T-helper 2 cell (primary cell): ENCODE measurements around the gene NELFCD.
A peak's percentile ranks its signal among the peaks of the same experiment; 100 is the strongest.
"Not testable (repeated sequence)": the region's sequence is repeated elsewhere in the genome, so short reads cannot be mapped to it uniquely, and the experiment has no call there.

Experiments used
- DNase-seq, 5 experiments: peaks; one replicate each; pipeline versions ENCODE4 v3.0.0 to v3.0.0-alpha.2; 2012 to 2022

Gene NELFCD

GRCh38 chr20:58973866-58974265 is 7.2 kb upstream of the NELFCD start:
- no peak for DNase-seq

DNA sequence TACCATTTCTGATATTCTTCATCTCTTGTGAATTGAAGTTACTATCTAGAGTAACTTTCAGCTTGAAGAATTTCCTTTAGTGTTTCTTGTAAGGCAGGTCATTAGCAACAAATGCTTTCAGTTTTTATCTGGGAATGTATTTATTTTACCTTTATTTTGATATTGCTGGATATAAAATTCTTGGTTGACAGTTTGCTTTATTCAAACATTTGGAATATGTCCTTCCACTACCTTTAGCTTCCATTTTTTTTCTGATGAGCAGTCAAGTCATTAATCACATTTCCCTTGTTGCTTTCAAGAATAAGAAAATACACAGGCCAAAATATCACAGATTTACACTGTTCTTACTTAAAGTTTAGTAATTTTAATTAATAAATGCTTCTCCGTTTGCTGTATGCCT is 5.7 kb upstream of the NELFCD start:
- DNase-seq: no peak

GRCh38 chr20:58976061-58976730 is 4.9 kb upstream of the NELFCD start:
- no peak for DNase-seq

- no peak for DNase-seq
These were observed 2.5 kb upstream of the NELFCD start for GRCh38 chr20:58978351-58979190.

DNA sequence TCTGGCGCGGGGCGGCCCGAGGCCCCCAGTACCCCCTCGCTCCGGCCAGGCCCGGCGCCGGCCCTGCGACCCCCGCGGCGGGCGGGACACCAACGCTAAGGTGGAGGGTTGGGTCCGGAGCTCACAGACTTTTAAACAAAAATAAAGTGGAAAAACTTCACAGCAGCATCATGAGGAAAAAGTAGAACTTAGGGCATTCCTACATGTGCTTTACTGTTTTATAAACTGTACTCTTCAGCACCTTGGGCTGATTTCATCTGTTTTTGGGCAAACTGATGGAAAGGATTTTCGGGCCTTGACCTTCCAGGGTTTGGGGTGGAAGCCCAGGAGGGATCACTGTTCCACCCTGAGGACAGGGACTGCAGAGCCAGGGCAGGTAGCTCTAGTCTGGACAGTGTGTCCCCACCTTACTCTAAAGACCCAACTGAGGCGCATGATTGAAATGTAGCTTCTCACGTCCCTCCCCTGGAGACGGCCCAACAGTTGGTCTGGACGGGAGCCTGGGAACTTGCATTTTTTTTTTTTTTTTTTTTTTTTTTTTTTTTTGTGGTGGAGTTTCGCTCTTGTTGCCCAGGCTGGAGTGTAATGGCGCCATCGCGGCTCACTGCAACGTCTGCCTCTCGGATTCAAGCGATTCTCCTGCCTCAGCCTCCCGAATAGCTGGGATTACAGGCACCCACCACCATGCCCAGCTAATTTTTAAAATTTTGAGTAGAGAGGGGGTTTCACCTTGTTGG is 740 bp downstream of the NELFCD start:
- peak in 2 of 5 experiments; percentile 6 to 48 for DNase-seq

- DNase-seq: peak in 2 of 5 experiments; percentile 48 to 67
These were observed 1.5 kb downstream of the NELFCD start for GRCh38 chr20:58982406-58983114.

- DNase-seq: not testable (repeated sequence)
These were observed 2.0 kb downstream of the NELFCD start for GRCh38 chr20:58983115-58983468.

DNA sequence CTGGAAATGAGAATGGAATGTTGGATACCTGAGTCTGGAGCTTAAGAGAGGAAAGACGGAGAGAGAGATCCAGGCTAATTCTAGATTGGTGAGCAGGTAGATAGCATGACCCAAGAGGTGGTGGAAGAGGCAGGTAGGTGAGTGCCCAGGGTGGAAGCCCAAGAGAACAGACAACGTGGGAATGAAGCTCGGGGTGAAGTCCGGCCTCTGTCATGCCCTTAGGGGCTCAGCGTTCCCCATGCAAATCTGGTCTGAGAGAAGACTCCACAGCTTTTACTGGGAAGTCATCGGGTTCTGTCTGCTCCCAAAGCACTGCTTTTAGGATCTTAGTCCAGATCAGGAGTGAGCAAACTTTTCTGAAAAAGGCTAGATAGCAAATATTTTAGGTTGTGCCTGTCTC is 3.6 kb downstream of the NELFCD start:
- no peak for DNase-seq

DNA sequence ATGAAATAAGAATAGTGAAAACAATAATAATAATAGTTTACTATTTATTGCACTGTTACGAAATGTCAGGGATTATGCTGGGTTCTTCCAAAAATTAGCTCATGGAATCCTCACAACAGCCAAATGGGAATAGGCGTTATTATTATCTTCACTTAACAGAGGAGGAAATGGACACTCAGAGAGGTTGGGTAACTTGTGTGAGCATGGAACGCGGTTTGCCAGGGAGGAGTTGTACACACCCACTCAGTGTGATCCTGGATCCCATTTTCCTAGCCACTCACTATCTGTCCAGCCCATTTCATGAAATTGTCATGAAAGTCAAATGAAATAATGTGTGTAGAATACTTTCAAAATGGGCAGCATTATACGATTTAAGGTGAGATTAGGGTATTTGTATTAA is 4.6 kb downstream of the NELFCD start:
- no peak for DNase-seq

- peak in 1 of 5 experiments; percentile 63 for DNase-seq
These were observed 5.4 kb downstream of the NELFCD start for GRCh38 chr20:58986286-58986967.

DNA sequence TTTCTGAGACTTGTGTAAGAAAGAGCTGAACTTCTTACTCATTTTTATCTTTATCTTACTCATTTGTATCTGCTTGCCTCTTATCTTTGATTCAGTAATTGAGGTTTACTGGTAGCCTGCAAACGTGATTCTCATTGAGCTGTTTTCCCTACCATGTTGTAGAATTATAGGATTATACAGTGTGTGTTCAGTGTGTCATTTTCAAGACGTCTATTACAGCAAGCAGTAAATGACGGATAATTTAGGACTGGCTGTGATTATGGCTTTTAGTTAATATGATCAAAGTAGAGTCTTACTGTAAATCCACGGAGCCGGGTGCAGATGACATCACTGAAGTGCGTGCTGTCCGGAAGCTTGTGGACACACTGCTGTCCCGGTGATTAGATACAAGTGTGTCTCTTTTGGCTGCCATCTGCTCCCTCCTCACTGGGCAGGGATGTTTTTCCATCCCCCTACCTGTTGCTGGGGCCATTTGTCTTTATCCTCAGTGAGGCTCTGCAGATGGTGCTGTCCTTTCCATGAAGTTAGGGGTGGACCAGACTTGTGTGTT is 6.0 kb downstream of the NELFCD start:
- DNase-seq: no peak

DNA sequence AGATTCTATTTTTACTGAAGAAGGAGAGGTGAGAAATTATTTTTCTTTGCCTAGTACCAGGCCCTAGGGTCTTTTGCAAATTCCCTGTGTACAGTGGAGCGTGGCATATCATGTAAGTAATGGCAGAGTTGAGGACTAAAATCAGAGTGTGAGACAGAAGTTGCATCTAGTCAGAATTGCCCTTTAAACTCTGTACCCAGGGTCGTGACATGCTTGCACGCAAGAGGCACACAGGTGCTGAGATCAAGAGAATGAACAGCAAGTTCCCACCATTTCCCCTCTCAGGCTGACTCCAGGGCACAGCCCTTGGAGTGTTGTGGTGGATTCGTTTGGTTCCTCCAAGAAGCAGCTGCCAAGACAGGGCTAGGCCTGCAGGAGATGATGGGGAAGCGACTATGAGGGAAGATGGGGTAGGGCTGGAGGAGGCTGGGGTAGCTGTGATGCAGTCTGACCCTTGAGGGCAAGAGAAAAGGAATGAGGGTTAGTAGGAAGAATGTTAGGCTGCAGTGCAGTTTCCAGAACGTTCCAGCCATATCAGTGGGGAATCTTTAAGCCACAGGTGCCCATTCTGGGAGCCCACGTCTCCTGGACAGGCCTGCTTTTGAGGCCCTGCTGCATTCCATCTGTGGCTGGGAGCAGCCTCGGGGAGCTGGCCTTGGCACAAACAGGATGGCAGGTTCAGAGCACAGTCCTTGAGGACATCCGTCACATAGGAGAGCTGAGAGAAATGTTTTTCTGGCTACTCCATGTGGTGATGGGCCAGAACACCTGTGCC is 6.9 kb downstream of the NELFCD start:
- no peak for DNase-seq

DNA sequence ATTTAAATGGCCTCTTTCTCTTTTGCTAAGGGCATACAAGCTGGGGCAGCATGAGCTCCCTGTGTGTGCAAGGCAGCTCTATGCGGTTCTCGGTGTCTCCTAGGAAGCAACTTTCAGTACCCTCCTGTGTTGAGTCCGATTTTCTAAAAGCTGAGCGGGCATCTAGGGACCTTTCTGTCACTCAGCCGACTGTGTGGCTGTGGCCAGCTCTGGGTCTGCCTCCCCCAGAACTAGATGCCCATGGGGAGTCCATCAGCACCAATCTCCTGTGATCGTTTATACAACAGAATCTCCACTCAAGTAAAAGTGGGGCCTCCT is 7.5 kb downstream of the NELFCD start:
- no peak for DNase-seq

GRCh38 chr20:58989196-58989595 is 8.1 kb downstream of the NELFCD start:
- DNase-seq: no peak

DNA sequence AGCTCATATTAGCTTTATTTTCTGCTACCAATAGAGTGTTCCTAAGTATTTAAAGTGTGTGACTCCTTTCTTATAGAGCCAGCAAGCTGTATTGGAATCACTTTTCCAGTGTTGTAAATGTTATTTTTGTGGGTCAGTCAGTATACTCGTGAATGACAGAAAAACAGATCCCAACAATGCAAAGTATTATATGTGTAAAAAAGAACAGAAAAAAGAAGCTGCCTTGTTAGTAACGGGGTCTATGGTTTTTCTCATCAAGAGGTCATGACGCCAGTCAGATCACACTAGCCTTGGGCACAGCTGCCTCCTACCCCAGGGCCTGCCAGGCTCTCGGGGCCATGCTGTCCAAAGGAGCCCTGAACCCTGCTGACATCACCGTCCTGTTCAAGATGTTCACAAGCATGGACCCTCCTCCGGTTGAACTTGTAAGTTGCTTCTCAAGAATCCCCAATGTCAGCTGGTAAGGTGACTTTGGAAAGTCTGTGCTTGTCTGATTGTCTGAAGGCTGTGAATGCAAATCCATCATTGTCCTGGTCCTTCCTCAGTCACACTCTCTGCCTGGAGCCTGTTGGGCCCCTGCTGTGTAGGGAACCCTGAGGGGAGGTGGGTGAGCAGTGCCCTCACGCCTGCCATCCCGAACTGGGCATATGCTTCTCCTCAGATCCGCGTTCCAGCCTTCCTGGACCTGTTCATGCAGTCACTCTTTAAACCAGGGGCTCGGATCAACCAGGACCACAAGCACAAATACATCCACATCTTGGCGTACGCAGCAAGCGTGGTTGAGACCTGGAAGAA is 9.8 kb downstream of the NELFCD start:
- DNase-seq: no peak

DNA sequence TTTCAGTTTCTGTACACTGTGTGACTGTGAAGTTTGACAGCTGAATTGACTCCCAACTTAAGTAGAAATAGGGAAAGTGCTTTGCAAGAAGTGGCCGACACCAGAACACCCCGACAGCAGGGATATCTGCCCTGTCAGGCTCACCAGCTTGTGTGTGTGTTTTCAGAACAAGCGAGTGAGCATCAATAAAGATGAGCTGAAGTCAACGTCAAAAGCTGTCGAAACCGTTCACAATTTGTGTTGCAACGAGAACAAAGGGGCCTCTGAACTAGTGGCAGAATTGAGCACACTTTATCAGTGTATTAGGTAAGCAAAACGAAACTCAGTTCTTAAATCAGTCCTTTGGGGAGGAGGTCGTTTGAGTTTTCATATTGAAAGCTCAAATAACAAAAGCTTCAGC is 10.7 kb downstream of the NELFCD start:
- no peak for DNase-seq

GRCh38 chr20:58992911-58993310 is 11.9 kb downstream of the NELFCD start:
- no peak for DNase-seq

DNA sequence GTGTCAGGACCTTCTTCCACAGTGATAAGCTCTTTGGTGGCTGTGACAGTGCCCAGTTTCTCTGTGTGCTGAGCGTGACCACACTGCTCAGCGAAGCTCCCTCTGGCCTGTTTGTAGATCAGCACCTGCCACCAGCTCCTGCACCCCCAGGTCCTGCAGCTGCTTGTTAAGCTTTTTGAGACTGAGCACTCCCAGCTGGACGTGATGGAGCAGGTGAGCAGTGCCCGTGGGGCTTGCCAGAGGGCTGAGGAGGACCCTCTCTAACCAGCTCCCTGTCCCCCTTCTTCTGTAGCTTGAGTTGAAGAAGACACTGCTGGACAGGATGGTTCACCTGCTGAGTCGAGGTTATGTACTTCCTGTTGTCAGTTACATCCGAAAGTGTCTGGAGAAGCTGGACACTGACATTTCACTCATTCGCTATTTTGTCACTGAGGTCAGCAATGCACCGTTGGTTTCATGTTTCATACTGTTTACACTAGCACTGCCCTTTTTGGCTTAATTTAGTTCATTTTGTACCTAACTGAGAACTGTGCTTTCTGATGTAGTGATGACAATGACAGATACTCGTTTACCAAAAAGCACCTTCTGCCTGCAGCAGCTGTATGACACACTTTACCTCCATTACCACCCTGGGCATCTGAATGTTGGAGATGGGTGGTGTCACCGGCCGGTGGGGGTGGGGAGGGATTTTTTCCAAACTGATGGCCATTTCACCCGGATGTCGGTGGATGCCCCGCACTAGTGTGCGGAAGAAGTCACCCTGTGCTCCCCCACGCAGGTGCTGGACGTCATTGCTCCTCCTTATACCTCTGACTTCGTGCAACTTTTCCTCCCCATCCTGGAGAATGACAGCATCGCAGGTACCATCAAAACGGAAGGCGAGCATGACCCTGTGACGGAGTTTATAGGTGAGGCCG is 12.5 kb downstream of the NELFCD start:
- no peak for DNase-seq

DNA sequence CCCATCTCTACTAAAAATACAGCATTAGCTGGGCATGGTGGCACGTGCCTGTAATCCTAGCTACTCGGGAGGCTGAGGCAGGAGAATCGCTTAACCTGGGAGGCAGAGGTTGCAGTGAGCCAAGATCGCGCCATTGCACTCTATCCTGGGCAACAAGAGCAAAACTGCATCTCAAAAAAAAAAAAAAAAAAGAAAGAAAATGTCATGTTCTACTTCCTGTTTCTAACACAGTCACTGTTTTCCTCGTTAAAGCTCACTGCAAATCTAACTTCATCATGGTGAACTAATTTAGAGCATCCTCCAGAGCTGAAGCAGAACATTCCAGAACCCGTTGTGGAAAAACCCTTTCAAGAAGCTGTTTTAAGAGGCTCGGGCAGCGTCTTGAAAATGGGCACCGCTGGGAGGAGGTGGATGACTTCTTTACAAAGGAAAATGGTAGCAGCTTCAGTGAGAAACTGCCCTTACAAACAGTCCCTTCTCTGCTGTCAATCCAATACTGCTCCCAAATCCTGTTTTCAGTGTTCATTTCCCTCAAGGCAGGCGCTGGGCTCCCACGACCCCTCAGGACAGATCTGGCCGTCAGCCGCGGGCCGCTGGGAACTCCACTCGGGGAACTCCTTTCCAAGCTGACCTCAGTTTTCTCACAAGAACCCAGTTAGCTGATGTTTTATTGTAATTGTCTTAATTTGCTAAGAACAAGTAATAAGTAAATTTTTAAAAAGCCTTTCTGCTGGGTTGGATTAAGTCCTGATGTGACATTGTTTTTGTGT is 13.5 kb downstream of the NELFCD start:
- DNase-seq: no peak
